Inflammatory macrophage treated with lipopolysaccharide for 1 hour (primary cell): ENCODE results near the gene ARRDC1.
A peak's percentile ranks its signal among the peaks of the same experiment; 100 is the strongest.
"Not testable (repeated sequence)": the region's sequence is repeated elsewhere in the genome, so short reads cannot be mapped to it uniquely, and the experiment has no call there.

Experiments
- DNase-seq, 2 donors: peaks; one replicate each; pipeline ENCODE4 v3.0.0-alpha.2; 2020 to 2022

Gene ARRDC1

GRCh38 chr9:137613738-137614523 lies 8.4 kb downstream of the ARRDC1 start:
- no peak for DNase-seq

- no peak for DNase-seq
Observed at GRCh38 chr9:137614631-137615386, 9.3 kb downstream of the ARRDC1 start.

GRCh38 chr9:137615387-137615871 lies 9.9 kb downstream of the ARRDC1 start:
- no peak for DNase-seq

- peak; percentile 83 to 95 for DNase-seq
Observed at GRCh38 chr9:137618105-137619067, 12.9 kb downstream of the ARRDC1 start, which contains the start of gene EHMT1. Gene EHMT1, plus strand, starts transcription at chr9:137619005. Its CDS starts 24 bp downstream, at chr9:137619029.

GRCh38 chr9:137619240-137620047 lies 14.0 kb downstream of the ARRDC1 start:
- DNase-seq: peak; percentile 47 to 60

- no peak for DNase-seq
Observed at GRCh38 chr9:137620048-137620405, 14.5 kb downstream of the ARRDC1 start.

GRCh38 chr9:137620581-137620980 lies 15.1 kb downstream of the ARRDC1 start:
- DNase-seq: no peak

- DNase-seq: no peak
Observed at GRCh38 chr9:137621131-137621757, 15.8 kb downstream of the ARRDC1 start.

GRCh38 chr9:137622211-137622610 lies 16.7 kb downstream of the ARRDC1 start:
- DNase-seq: not testable (repeated sequence)

GRCh38 chr9:137626464-137626863 lies 21.0 kb downstream of the ARRDC1 start:
- no peak for DNase-seq

GRCh38 chr9:137627406-137627805 lies 21.9 kb downstream of the ARRDC1 start:
- DNase-seq: not testable (repeated sequence)

GRCh38 chr9:137630126-137630525 lies 24.6 kb downstream of the ARRDC1 start:
- DNase-seq: no peak

GRCh38 chr9:137630679-137631078 lies 25.2 kb downstream of the ARRDC1 start:
- no peak for DNase-seq

- no peak for DNase-seq
Observed at GRCh38 chr9:137631345-137632229, 26.1 kb downstream of the ARRDC1 start.

GRCh38 chr9:137632230-137633161 lies 27.0 kb downstream of the ARRDC1 start:
- no peak for DNase-seq

- no peak for DNase-seq
Observed at GRCh38 chr9:137634016-137634415, 28.5 kb downstream of the ARRDC1 start.

- DNase-seq: no peak
Observed at GRCh38 chr9:137638680-137639079, 33.2 kb downstream of the ARRDC1 start.

GRCh38 chr9:137639303-137640051 lies 34.0 kb downstream of the ARRDC1 start:
- DNase-seq: peak; percentile 56 to 61
